ENCODE results near the gene STRIT1.

The STRIT1 gene

DNA sequence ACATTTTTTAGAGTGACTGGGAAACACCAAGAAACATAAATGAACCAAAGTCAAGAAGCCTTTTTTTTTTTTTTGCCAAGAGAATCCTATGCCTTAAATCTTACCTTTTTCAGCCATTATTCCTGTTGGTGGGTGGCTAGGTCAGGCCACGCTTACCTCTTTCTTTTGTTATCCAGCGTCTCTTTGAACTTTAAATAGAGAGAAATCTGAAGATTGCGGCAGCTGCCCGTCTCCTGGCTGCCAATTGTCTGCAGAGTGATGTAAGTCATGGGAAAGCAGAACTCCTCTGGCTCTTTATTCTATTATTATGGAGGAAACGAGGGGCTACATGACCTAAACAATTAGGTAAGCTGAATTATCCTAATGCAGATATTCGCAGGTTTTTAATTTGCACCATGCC is at the start of gene STRIT1:
TSS of gene STRIT1 (minus strand) at position 168 of the 400 bp plus-strand sequence.
- Histone ChIP-seq H3K27me3 (ENCODE audit: control insufficient read depth in 1 of 2, insufficient read depth in 2 of 2, low read length in 2 of 2) (no peaks in the 10 kb centered on the region), H3K36me3 (ENCODE audit: control insufficient read depth in 2 of 2, insufficient read depth in 2 of 2, low read length in 2 of 2) (no peaks in the 10 kb centered on the region), H3K9ac (ENCODE audit: low read length in 2 of 2) (no peak within 1 kb of the TSS), H3K27ac (ENCODE audit: low read length) (no peak within 1 kb of the TSS), H3K4me1 (ENCODE audit: control insufficient read depth, insufficient read depth, low read length) (no peaks in the 10 kb centered on the region), H3K9me3 (ENCODE audit: control insufficient read depth in 2 of 2, low read length in 2 of 2) (peaks cover 7 to 10% of the 10 kb centered on the region in 2 donors), H3K4me3 (ENCODE audit: low read length in 2 of 2) (no peak within 1 kb of the TSS)

DNA sequence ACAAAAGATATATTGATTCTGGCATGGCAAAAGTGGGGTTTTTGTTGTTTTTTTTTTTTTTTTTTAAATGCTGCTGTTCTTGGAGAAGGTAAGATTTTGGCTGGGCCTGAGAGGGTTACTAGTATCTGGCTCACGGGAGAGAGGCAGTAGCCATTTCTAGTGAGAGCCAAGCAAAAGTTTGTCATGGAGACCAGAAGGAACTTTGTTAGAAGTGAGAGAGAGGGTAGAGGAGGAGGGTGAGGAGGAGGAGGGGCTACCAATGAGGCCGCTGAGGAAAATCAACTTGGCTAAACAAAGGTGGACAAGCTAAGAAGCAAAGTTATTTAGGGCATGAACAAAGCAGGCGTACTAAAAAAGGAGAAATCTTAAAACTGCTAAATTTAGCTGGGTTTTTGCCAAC is 48.9 kb upstream of the STRIT1 start:
- H3K9ac ChIP-seq (ENCODE audit: low read length in 2 of 2): no peak overlapping the region
- H3K27me3 ChIP-seq (ENCODE audit: control insufficient read depth in 1 of 2, insufficient read depth in 2 of 2, low read length in 2 of 2): no peaks in the 10 kb centered on the region
- H3K9me3 ChIP-seq (ENCODE audit: control insufficient read depth in 2 of 2, low read length in 2 of 2): no peaks in the 10 kb centered on the region
- H3K4me1 ChIP-seq (ENCODE audit: control insufficient read depth, insufficient read depth, low read length): no peaks in the 10 kb centered on the region
- no peak overlapping the region for H3K4me3 ChIP-seq (ENCODE audit: low read length in 2 of 2)
- no peak overlapping the region for H3K27ac ChIP-seq (ENCODE audit: low read length)
- H3K36me3 ChIP-seq (ENCODE audit: control insufficient read depth in 2 of 2, insufficient read depth in 2 of 2, low read length in 2 of 2): no peaks in the 10 kb centered on the region

GRCh38 chr3:155339052-155339451 is 45.6 kb upstream of the STRIT1 start:
- Histone ChIP-seq H3K27me3 (ENCODE audit: control insufficient read depth in 1 of 2, insufficient read depth in 2 of 2, low read length in 2 of 2) (no peaks in the 10 kb centered on the region), H3K4me1 (ENCODE audit: control insufficient read depth, insufficient read depth, low read length) (no peaks in the 10 kb centered on the region), H3K27ac (ENCODE audit: low read length) (no peak overlapping the region), H3K4me3 (ENCODE audit: low read length in 2 of 2) (no peak overlapping the region), H3K9ac (ENCODE audit: low read length in 2 of 2) (no peak overlapping the region), H3K9me3 (ENCODE audit: control insufficient read depth in 2 of 2, low read length in 2 of 2) (no peaks in the 10 kb centered on the region), H3K36me3 (ENCODE audit: control insufficient read depth in 2 of 2, insufficient read depth in 2 of 2, low read length in 2 of 2) (no peaks in the 10 kb centered on the region)

DNA sequence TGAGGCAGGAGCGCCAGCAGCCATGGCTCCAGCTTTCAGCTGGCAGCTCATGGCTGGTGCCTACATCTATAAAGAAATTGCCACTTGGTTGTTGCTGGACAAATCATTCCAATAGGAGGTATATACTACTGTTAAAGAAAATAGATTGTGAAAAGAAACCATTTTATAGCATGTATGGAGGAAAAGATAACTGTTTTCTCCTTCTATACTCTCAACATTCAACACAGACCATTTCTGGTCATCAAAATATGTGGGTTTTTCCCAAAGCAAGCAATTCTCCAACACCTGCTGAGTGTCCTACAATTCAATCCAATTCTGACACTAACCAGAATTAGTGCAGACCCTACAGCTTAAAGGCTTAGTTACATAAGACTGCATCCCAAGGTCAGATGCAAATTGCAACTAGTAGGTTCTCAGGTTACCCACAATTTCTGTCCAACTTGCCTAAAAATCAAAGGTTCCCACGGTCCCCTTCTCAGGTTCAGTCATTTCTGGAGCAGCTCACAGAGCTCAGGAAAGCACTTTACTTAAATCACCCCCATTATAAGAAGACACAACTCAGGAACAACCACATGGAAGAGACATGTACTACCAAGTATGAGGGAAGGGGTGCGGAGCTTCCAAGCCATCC is 42.4 kb upstream of the STRIT1 start:
- H3K9me3 ChIP-seq (ENCODE audit: control insufficient read depth in 2 of 2, low read length in 2 of 2): no peaks in the 10 kb centered on the region
- no peak overlapping the region for H3K4me3 ChIP-seq (ENCODE audit: low read length in 2 of 2)
- H3K27me3 ChIP-seq (ENCODE audit: control insufficient read depth in 1 of 2, insufficient read depth in 2 of 2, low read length in 2 of 2): no peaks in the 10 kb centered on the region
- no peaks in the 10 kb centered on the region for H3K36me3 ChIP-seq (ENCODE audit: control insufficient read depth in 2 of 2, insufficient read depth in 2 of 2, low read length in 2 of 2)
- no peak overlapping the region for H3K9ac ChIP-seq (ENCODE audit: low read length in 2 of 2)
- no peak overlapping the region for H3K27ac ChIP-seq (ENCODE audit: low read length)
- no peaks in the 10 kb centered on the region for H3K4me1 ChIP-seq (ENCODE audit: control insufficient read depth, insufficient read depth, low read length)

DNA sequence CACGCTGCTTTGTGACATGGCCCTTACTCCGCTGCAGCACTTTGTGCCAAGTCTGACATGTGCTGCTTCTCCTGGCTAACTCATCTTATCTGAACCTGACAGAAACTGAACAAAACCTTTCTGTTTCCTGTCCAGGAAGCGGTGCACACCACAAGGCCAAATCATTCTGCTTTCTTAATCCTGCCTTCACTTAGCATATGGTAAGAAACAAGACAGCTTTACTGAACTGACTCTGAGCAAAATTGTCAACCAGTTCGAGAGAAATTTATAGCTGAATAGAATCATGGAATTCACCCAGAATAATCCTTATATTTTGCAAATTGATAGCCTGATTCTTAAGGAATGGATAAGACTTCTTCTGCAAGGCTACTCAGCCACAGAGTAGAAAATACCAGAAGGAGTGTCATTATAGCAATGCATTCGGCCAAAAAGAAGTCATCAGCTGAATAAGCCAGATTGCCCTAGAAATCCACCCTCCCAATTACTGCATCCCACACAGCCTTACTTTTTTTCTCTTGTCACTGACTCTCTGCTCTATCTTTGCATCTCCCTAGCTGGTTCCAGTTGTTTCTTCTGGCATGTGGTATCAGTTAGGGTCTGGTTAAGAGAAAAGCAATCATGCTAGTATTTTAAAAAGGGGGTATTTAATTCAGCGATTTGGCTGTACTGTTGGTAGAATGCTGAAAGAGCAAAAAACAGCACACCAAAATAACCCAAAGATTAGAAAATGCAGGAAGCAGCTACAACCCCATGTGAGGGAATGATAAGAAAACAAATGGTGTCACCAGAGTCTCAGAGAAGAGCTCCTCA is 41.6 kb upstream of the STRIT1 start:
- no peak overlapping the region for H3K4me3 ChIP-seq (ENCODE audit: low read length in 2 of 2)
- H3K36me3 ChIP-seq (ENCODE audit: control insufficient read depth in 2 of 2, insufficient read depth in 2 of 2, low read length in 2 of 2): no peaks in the 10 kb centered on the region
- H3K4me1 ChIP-seq (ENCODE audit: control insufficient read depth, insufficient read depth, low read length): no peaks in the 10 kb centered on the region
- H3K27me3 ChIP-seq (ENCODE audit: control insufficient read depth in 1 of 2, insufficient read depth in 2 of 2, low read length in 2 of 2): no peaks in the 10 kb centered on the region
- H3K9me3 ChIP-seq (ENCODE audit: control insufficient read depth in 2 of 2, low read length in 2 of 2): no peaks in the 10 kb centered on the region
- no peak overlapping the region for H3K9ac ChIP-seq (ENCODE audit: low read length in 2 of 2)
- no peak overlapping the region for H3K27ac ChIP-seq (ENCODE audit: low read length)

GRCh38 chr3:155334215-155334913 is 40.9 kb upstream of the STRIT1 start:
- Histone ChIP-seq H3K9ac (ENCODE audit: low read length in 2 of 2) (no peak overlapping the region), H3K9me3 (ENCODE audit: control insufficient read depth in 2 of 2, low read length in 2 of 2) (no peaks in the 10 kb centered on the region), H3K27ac (ENCODE audit: low read length) (no peak overlapping the region), H3K27me3 (ENCODE audit: control insufficient read depth in 1 of 2, insufficient read depth in 2 of 2, low read length in 2 of 2) (no peaks in the 10 kb centered on the region), H3K4me1 (ENCODE audit: control insufficient read depth, insufficient read depth, low read length) (no peaks in the 10 kb centered on the region), H3K4me3 (ENCODE audit: low read length in 2 of 2) (no peak overlapping the region), H3K36me3 (ENCODE audit: control insufficient read depth in 2 of 2, insufficient read depth in 2 of 2, low read length in 2 of 2) (no peaks in the 10 kb centered on the region)

DNA sequence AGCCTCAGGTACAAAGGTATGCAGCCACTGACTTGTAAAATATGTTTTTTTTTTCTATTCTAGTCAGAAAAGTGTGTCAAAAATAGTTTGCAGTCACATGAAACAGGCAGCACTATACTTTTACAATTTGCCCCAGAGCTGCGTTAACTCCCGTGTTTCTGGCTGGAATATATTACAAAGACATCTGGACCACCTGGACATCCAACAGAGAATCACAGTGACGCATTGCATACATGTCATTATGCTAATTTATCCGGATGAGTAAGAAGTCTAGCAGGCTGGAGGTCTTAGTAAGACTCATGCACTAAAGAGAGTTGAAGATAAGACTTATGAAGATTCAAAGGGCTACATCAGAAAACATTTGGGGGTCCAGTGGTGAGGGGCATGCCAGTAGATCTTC is 39.2 kb upstream of the STRIT1 start:
- H3K36me3 ChIP-seq (ENCODE audit: control insufficient read depth in 2 of 2, insufficient read depth in 2 of 2, low read length in 2 of 2): no peaks in the 10 kb centered on the region
- no peak overlapping the region for H3K27ac ChIP-seq (ENCODE audit: low read length)

DNA sequence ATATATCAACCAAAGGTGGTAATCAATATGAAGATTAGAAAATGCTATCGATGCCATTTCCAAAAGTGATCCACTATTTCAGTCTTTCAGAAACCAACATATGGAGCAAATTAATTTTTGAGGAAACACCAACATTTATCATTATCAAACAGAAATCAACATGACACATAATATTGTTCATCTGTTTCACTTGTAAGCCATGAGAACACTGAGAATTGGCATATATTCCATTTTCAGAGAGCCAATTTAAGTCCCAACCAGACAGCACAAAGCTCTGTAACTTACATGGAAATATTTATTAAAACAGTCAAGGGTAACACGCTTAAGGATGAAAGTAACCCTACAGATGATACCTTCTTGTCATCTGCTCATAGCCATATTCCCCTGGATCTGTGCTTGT is 37.6 kb upstream of the STRIT1 start:
- Histone ChIP-seq H3K36me3 (ENCODE audit: control insufficient read depth in 2 of 2, insufficient read depth in 2 of 2, low read length in 2 of 2) (no peaks in the 10 kb centered on the region), H3K4me3 (ENCODE audit: low read length in 2 of 2) (no peak overlapping the region), H3K27ac (ENCODE audit: low read length) (no peak overlapping the region), H3K4me1 (ENCODE audit: control insufficient read depth, insufficient read depth, low read length) (no peaks in the 10 kb centered on the region), H3K9ac (ENCODE audit: low read length in 2 of 2) (no peak overlapping the region), H3K9me3 (ENCODE audit: control insufficient read depth in 2 of 2, low read length in 2 of 2) (no peaks in the 10 kb centered on the region), H3K27me3 (ENCODE audit: control insufficient read depth in 1 of 2, insufficient read depth in 2 of 2, low read length in 2 of 2) (no peaks in the 10 kb centered on the region)

More for the DNA sequence above, 39.2 kb upstream of the STRIT1 start:
- no peaks in the 10 kb centered on the region for H3K27me3 ChIP-seq (ENCODE audit: control insufficient read depth in 1 of 2, insufficient read depth in 2 of 2, low read length in 2 of 2)
- no peak overlapping the region for H3K9ac ChIP-seq (ENCODE audit: low read length in 2 of 2)
- H3K9me3 ChIP-seq (ENCODE audit: control insufficient read depth in 2 of 2, low read length in 2 of 2): no peaks in the 10 kb centered on the region
- H3K4me3 ChIP-seq (ENCODE audit: low read length in 2 of 2): no peak overlapping the region
- no peaks in the 10 kb centered on the region for H3K4me1 ChIP-seq (ENCODE audit: control insufficient read depth, insufficient read depth, low read length)

DNA sequence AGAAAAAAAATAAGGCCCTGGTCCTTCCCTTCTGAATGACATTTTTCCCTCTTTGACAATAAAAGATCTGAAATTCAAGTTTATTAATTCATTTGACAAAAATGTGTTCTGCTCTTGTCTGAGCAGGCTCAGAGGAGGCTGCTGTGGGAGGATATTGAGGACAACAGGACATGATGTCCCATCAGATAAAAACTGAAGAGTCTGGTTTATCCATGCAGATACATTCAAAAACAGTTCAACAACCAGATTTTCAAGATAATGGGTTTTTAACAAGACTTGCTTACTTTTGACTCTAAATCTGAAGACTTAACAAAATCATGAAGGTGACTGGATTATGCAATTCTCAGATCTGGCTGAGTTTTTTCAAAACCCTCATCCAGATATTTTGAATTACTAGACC is 36.9 kb upstream of the STRIT1 start:
- H3K9me3 ChIP-seq (ENCODE audit: control insufficient read depth in 2 of 2, low read length in 2 of 2): no peaks in the 10 kb centered on the region
- H3K27me3 ChIP-seq (ENCODE audit: control insufficient read depth in 1 of 2, insufficient read depth in 2 of 2, low read length in 2 of 2): no peaks in the 10 kb centered on the region
- no peak overlapping the region for H3K9ac ChIP-seq (ENCODE audit: low read length in 2 of 2)
- H3K4me3 ChIP-seq (ENCODE audit: low read length in 2 of 2): no peak overlapping the region
- no peaks in the 10 kb centered on the region for H3K4me1 ChIP-seq (ENCODE audit: control insufficient read depth, insufficient read depth, low read length)
- no peak overlapping the region for H3K27ac ChIP-seq (ENCODE audit: low read length)
- no peaks in the 10 kb centered on the region for H3K36me3 ChIP-seq (ENCODE audit: control insufficient read depth in 2 of 2, insufficient read depth in 2 of 2, low read length in 2 of 2)

DNA sequence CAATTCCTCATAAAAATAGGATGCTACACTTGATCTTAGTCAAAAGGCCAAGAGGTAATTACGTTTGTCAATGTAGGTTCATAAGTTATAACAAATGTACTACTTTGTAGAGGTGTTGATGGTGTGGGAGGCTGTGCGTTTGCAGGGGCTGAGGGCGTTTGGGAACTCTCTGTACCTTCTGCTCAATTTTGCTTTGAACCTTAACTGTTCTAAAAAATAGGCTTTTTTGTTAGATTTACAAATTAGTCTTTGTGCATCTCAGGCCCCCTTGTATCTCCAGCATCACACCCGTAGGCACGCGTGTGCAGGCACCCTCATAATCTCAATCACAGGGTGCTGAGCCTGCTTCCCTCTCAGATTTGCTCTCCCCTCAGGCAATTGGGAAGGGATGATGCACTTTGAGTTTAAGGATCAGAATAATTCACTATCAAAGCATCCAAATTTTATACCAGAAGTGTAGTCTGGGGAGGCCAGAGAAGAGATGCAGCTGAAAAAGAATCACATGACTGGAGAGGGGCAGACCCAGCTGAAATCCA is 36.1 kb upstream of the STRIT1 start:
- H3K36me3 ChIP-seq (ENCODE audit: control insufficient read depth in 2 of 2, insufficient read depth in 2 of 2, low read length in 2 of 2): no peaks in the 10 kb centered on the region
- no peaks in the 10 kb centered on the region for H3K4me1 ChIP-seq (ENCODE audit: control insufficient read depth, insufficient read depth, low read length)
- no peaks in the 10 kb centered on the region for H3K27me3 ChIP-seq (ENCODE audit: control insufficient read depth in 1 of 2, insufficient read depth in 2 of 2, low read length in 2 of 2)
- no peak overlapping the region for H3K27ac ChIP-seq (ENCODE audit: low read length)
- no peaks in the 10 kb centered on the region for H3K9me3 ChIP-seq (ENCODE audit: control insufficient read depth in 2 of 2, low read length in 2 of 2)
- no peak overlapping the region for H3K4me3 ChIP-seq (ENCODE audit: low read length in 2 of 2)
- no peak overlapping the region for H3K9ac ChIP-seq (ENCODE audit: low read length in 2 of 2)

All from stomach smooth muscle (tissue), 2 donors.